LHCN-M2 (cell line): ENCODE data around the gene TIMM10B. TPM values are rescaled to one million over a fixed set of nuclear protein-coding genes. Genes with fewer than 3 reads are reported as not detected.

Source experiments
- DNase-seq: peaks from one replicate; pipeline ENCODE4 v3.0.0-alpha.2; 2012; ENCODE audit warnings: low read depth
- polyA plus RNA-seq: library from polyadenylated mRNA; unstranded; fragments of >200 nt; gene quantifications from one replicate; pipeline ENCODE4 v1.2.1, GENCODE V29; 2012; ENCODE audit warnings: missing spikeins
- total RNA-seq: library from RNA; depleted of rRNA; stranded (reverse); fragments of >200 nt; gene quantifications from 2 replicates; pipeline ENCODE4 v1.2.3, GENCODE V29; 2014; rRNA removed

Gene TIMM10B
- total RNA-seq: 25.4 and 28.8 TPM in 2 replicates
- 25.1 TPM for polyA plus RNA-seq

GRCh38 chr11:6481012-6481923 is at the start of gene TIMM10B, which contains the start of gene ARFIP2:
TSS of gene TIMM10B (plus strand) at chr11:6481501. CDS start at chr11:6481517, 16 bp downstream.
TSS of gene ARFIP2 (minus strand) at chr11:6481331. CDS start at chr11:6480421, 910 bp downstream.
- peak; percentile 95 for DNase-seq

- DNase-seq: peak; percentile 93
Measured at GRCh38 chr11:6431861-6432260, 49.4 kb upstream of the TIMM10B start.

- DNase-seq: no peak
Measured at GRCh38 chr11:6433998-6434660, 47.2 kb upstream of the TIMM10B start.

GRCh38 chr11:6437423-6437822 is 43.9 kb upstream of the TIMM10B start:
- DNase-seq: no peak

- DNase-seq: no peak
Measured at GRCh38 chr11:6437993-6438392, 43.3 kb upstream of the TIMM10B start.

GRCh38 chr11:6438979-6439571 is 42.2 kb upstream of the TIMM10B start:
- DNase-seq: peak; percentile 46

GRCh38 chr11:6440906-6441358 is 40.4 kb upstream of the TIMM10B start, which contains the start of gene HPX:
TSS of gene HPX (minus strand) at chr11:6440987. CDS start at chr11:6440963, 24 bp downstream.
- DNase-seq: no peak

- no peak for DNase-seq
Measured at GRCh38 chr11:6442441-6442840, 38.9 kb upstream of the TIMM10B start.

GRCh38 chr11:6443269-6444003 is 37.9 kb upstream of the TIMM10B start:
- DNase-seq: peak; percentile 38

GRCh38 chr11:6448574-6448973 is 32.7 kb upstream of the TIMM10B start:
- no peak for DNase-seq

- DNase-seq: peak; percentile 30
Measured at GRCh38 chr11:6452219-6452618, 29.1 kb upstream of the TIMM10B start.

- no peak for DNase-seq
Measured at GRCh38 chr11:6453152-6453551, 28.1 kb upstream of the TIMM10B start.

- no peak for DNase-seq
Measured at GRCh38 chr11:6455070-6455469, 26.2 kb upstream of the TIMM10B start.

- no peak for DNase-seq
Measured at GRCh38 chr11:6456361-6457073, 24.8 kb upstream of the TIMM10B start.

GRCh38 chr11:6457581-6458320 is 23.6 kb upstream of the TIMM10B start:
- DNase-seq: no peak

GRCh38 chr11:6458352-6459098 is 22.8 kb upstream of the TIMM10B start:
- DNase-seq: no peak

GRCh38 chr11:6459099-6459450 is 22.2 kb upstream of the TIMM10B start:
- no peak for DNase-seq

- peak; percentile 37 for DNase-seq
Measured at GRCh38 chr11:6468712-6469495, 12.4 kb upstream of the TIMM10B start.
